HG03469 (cell line): ENCODE data around the gene LIPC.

Experiments used
- ATAC-seq: cut with Tn5 transposase; IDR thresholded peaks from one replicate; pipeline ENCODE4 v1.9.1; 2021; ENCODE audit warnings: mild to moderate bottlenecking, moderate library complexity, moderate number of reproducible peaks; ENCODE audit not compliant: unreplicated experiment

Gene LIPC

GRCh38 chr15:58453931-58454793 lies 22.4 kb downstream of the LIPC start:
- peak; percentile 32 for ATAC-seq

DNA sequence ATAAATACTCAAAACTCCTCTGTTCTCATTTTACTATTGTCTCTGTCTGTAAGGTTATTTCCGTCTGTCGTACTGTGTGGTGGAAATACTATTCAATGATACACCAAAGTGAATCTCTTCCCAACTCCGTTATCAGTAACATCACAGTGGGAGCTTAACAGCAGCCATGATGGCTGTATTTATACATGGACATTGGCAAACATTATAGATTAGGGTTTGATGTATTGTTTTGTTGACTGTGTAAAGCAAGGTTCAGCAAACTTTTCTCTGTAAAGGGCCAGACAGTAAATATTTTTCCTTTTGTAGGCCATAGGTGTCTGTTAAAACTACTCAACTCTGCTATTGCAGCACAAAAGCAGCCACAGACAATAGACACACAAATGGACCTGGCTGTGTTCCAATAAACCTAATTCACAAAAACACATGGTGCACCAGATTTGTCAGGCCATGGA lies 23.2 kb downstream of the LIPC start:
- ATAC-seq, result no peak

DNA sequence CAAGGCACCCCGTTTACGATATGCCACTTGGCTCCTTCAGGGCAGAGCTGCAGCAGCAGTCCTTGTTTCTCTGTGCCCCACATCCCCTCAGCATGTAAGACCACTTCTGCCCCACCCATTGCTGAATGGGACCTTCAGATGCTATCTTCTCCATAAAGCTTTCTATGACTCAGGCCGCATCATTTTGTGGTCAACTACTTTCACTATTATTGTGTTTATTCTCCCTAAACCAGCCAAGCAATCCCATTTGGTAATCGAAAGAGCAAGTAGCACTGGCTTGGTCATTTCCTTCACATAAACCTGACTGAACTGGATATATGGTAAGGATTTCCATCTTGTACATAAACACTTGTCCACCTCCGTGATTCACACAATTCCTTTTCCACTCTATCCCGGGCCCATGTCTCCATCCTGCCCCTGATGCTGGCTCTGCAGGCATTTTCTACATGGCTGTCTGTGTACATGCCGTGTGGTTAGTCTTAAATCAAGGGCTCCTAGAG lies 25.7 kb downstream of the LIPC start:
- peak; percentile 61 for ATAC-seq

- ATAC-seq, result no peak
Measured at GRCh38 chr15:58458076-58458475, 26.3 kb downstream of the LIPC start.

- no peak for ATAC-seq
Measured at GRCh38 chr15:58459045-58459444, 27.3 kb downstream of the LIPC start.

DNA sequence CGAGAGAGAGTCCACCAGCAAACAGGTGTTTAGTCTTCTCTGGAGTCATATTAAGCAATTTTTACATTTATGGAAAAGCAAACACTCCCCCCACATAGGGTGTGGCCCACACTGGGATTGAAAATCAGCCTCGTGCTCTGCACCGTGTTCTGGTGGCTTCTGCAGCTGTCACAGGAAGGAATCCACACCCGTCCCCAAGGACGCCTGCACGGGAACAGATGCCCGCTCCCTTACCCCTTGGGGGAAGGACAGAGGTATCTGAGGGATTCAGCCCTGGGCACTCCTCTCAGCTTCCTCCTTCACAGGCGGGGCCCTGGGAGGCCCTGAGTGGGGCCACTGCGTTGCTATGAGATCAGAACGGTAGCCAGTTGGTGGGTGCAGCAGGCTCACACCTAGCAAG lies 27.8 kb downstream of the LIPC start:
- no peak for ATAC-seq

DNA sequence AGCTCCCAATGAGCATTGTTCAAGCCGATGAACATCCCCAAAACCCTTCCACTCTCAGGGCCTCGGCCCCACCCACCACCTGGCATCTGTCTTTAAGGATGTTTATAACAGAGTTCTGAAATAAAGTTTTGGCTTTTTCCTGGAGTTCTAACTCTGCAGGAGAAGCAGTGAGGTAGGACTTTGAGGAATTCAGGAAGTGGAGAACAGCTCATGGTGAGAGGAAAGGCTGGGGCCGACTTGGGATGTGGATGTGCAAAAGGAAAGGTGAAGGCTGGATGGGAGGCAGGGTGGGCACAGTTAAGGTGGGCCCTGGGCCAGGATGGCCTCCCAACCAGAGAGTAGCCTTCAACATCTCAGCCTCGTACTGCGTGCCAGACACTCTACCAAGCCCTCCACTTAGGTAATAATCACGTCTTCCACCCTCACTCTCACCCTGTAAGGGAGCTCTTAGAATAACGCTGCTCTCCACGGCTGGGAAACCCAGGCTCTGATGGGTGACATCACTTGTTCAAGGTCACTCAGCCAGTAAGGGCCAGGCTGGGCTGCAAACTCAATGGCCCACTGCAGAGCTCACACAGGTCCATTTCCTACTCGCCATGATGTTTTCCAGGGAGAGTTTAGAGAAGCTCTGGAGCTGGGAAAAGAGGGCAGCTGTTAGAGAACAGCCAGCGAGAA lies 28.5 kb downstream of the LIPC start:
- no peak for ATAC-seq

DNA sequence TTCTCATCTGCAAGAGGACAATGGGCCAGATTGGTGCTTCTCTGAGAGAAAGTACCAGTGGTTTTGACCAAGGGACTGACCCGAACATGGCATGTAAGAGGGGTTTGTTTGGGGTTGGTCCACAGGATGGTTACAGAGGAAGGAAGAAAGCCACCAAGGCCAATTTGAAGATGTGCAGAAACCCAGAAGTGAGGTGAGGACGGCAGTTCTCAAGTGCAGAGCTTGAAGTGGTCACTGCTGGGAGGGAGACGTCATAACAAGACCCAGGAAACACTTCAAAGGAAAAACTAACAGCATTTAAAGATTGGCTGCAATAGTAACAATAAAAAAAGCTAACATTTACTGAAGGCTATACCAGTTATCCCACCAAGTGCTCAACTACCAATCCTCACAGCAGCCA lies 29.1 kb downstream of the LIPC start:
- ATAC-seq, result no peak

DNA sequence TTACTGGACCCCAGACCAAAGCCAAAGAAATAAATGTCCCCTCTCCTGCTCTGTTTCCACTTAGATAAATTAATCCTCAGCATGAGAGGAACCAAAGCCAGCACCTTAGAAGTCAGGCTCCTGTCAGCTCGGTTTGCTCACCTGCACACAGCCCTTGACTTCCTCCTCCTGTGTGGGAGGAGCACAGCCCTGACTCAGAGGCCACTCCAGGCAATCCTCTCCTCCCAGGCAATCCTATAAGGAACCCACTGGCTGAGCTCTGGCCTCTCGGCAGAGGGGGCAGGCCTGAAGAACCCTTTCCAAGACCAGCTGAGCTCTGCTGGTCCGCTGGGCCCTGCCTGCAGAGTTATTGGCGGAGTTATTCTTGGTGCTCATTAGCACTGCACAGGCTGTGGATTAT lies 30.8 kb downstream of the LIPC start:
- ATAC-seq, result no peak

DNA sequence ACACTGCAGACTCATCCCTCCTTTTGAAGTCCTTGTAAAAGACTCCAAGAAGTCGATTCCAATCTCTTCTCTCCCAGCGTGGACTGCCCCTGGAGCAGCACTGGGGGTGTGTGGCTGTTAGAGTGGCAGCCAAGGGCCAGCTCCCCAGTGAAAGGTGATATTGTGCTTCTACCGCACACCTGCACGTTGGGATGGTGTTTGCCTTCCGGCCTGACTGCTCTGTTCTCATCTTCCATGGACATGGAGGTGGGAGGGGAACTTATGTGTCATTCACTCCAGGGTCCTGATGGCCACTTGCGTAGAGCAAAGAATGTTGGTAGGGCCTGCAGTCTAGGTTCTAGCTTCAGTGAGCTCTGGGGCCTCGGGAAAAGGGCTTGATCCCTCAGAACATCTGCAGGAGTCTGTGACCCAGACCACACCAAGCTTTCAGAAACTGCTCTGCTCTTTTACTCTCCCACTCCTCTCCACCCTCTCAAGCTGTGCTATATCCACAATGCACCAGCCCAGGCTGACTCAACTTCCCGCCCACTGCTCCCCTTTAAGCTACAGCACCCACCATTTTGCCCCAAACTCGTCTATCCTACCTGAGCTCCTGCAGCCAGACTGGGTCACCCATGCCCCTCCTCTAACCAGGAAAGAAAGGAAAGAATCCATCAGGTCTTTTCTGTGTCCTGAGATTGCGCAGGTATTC lies 31.3 kb downstream of the LIPC start:
- no peak for ATAC-seq

GRCh38 chr15:58463815-58464650 lies 32.2 kb downstream of the LIPC start:
- ATAC-seq, result no peak

DNA sequence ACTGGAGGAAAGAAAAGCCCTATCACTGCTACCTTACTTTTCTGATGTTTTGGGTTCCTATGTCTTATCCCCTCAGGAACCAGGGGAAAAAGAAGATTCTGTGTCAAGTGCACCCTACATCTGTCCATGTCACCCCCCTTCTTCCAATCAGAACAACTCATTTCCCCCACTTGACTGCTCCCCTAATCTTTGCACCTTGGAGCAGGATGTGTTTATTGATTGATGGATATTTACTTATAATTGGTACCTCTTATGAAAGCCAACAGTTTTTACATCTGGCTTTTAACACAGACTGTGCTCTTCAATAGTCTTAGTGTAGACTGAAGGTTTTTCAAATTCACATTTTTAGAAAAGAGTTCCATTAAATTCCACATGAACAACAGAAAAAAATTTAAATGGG lies 33.3 kb downstream of the LIPC start:
- no peak for ATAC-seq

DNA sequence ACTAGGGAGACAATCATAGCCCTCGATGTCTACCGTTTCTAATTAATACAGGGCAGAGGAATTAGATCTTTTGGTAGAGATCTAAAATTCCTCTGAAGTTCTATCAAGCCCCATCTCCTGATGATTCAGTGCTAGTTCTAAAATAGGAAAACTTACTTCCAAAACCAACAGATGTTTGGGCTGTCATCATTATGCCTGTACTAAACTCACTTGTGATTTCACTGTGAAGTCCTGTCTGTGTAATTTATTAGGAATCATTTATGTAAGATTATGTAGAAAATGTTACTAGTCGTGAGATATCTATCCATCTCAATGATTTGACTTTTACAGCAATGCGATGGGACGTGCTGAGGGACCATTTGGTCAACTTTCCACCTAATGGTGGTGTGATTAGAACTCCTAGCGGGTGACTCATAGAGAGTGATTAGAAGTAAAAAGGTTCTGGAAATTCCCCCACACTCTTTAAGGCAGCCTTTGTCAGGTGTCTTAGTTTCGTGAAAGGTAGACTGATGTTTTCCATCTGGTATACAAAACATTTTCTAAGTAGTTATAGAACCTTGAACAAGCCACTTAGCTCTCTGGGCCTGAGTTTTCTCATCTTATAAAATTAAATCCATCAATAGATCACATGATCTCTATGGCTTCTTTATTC lies 34.2 kb downstream of the LIPC start:
- ATAC-seq, result no peak

GRCh38 chr15:58466566-58466965 lies 34.8 kb downstream of the LIPC start:
- no peak for ATAC-seq

- ATAC-seq, result no peak
Measured at GRCh38 chr15:58467121-58467721, 35.4 kb downstream of the LIPC start.

- no peak for ATAC-seq
Measured at GRCh38 chr15:58467722-58468423, 36.1 kb downstream of the LIPC start.

- ATAC-seq, result no peak
Measured at GRCh38 chr15:58469432-58470353, 37.9 kb downstream of the LIPC start.

DNA sequence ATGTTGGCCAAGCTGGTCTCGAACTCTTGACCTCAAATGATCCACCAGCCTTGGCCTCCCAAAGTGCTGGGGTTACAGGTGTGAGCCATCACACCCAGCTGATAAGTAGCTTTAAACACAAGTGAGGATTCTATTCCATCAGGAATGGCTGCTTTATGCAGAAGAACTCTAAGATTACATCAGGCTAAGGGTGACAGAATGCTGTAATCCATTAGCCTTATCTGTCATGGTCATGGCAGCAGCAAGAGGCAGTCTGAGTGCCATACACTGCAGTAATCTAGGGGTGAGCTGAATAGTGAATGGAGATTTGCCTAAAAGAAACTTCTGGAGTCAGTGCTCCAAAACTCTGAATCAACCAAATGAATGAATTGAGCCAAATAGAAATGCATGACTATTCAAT lies 39.6 kb downstream of the LIPC start:
- no peak for ATAC-seq
